Trophoblast cell (in vitro differentiated cells and primary cell): Measurements from ENCODE around the gene RTP5.
"Not testable (repeated sequence)": the region's sequence is repeated elsewhere in the genome, so short reads cannot be mapped to it uniquely, and the experiment has no call there.

Source experiments
- DNase-seq, 2 donors: peaks; one replicate each; pipeline ENCODE4 v3.0.0-alpha.2; 2016
- H2AFZ ChIP-seq: 2 replicates; pipeline ENCODE4 v1.6.1; 2013; ENCODE audit warnings: low read length, moderate library complexity, mild to moderate bottlenecking; ENCODE audit not compliant: insufficient read depth, poor library complexity
- H2AK5ac ChIP-seq: 2 replicates; pipeline ENCODE4 v1.6.1; 2013; ENCODE audit warnings: mild to moderate bottlenecking, low read length
- H2BK120ac ChIP-seq: 2 replicates; pipeline ENCODE4 v1.6.1; 2013; ENCODE audit warnings: low read length, mild to moderate bottlenecking, moderate library complexity; ENCODE audit not compliant: insufficient read depth, poor library complexity
- H2BK12ac ChIP-seq: 2 replicates; pipeline ENCODE4 v1.6.1; 2013; ENCODE audit warnings: mild to moderate bottlenecking, low read length, moderate library complexity
- H2BK5ac ChIP-seq: 2 replicates; pipeline ENCODE4 v1.6.1; 2013; ENCODE audit warnings: low read length, low read depth, moderate library complexity, mild to moderate bottlenecking; ENCODE audit not compliant: poor library complexity
- H3K14ac ChIP-seq: 2 replicates; pipeline ENCODE4 v1.6.1; 2013; ENCODE audit warnings: mild to moderate bottlenecking, low read length
- H3K18ac ChIP-seq: 2 replicates; pipeline ENCODE4 v1.6.1; 2013; ENCODE audit warnings: mild to moderate bottlenecking, low read length
- H3K23ac ChIP-seq: 2 replicates; pipeline ENCODE4 v1.6.1; 2013; ENCODE audit warnings: low read length
- H3K27ac ChIP-seq: 2 replicates; pipeline ENCODE4 v1.5.1; 2013; ENCODE audit warnings: low read depth, mild to moderate bottlenecking, inconsistent platforms, low read length, moderate library complexity
- H3K27me3 ChIP-seq: 2 replicates; pipeline ENCODE4 v1.6.1; 2013; ENCODE audit warnings: inconsistent platforms, mild to moderate bottlenecking, low read length, moderate library complexity; ENCODE audit not compliant: insufficient read depth
- H3K36me3 ChIP-seq, 2 experiments: 1 replicate in 1 of 2; 2 replicates in 1 of 2; pipeline ENCODE4 v1.6.1; 2013; ENCODE audit warnings: low read length in 2 of 2, mild to moderate bottlenecking in 2 of 2, moderate library complexity in 1 of 2; ENCODE audit not compliant: insufficient read depth in 2 of 2, control insufficient read depth in 1 of 2
- H3K4ac ChIP-seq: 2 replicates; pipeline ENCODE4 v1.6.1; 2013; ENCODE audit warnings: low read depth, mild to moderate bottlenecking, low read length, moderate library complexity
- H3K4me1 ChIP-seq, 2 experiments: 1 replicate in 1 of 2; 2 replicates in 1 of 2; pipeline ENCODE4 v1.6.1; 2013; ENCODE audit warnings: low read length in 2 of 2, mild to moderate bottlenecking in 2 of 2, moderate library complexity in 1 of 2; ENCODE audit not compliant: insufficient read depth in 2 of 2, control insufficient read depth in 1 of 2
- H3K4me2 ChIP-seq: 2 replicates; pipeline ENCODE4 v1.6.1; 2013; ENCODE audit warnings: inconsistent platforms, mild to moderate bottlenecking, low read length, moderate library complexity
- H3K4me3 ChIP-seq: 2 replicates; pipeline ENCODE4 v1.5.1; 2013; ENCODE audit warnings: mild to moderate bottlenecking, low read depth, low read length, inconsistent platforms
- H3K79me1 ChIP-seq: one replicate; pipeline ENCODE4 v1.6.1; 2013; ENCODE audit warnings: low read length
- H3K79me2 ChIP-seq: 2 replicates; pipeline ENCODE4 v1.6.1; 2013; ENCODE audit warnings: low read length, mild to moderate bottlenecking; ENCODE audit not compliant: control insufficient read depth, insufficient read depth, poor library complexity
- H3K9ac ChIP-seq: 2 replicates; pipeline ENCODE4 v1.6.1; 2013; ENCODE audit warnings: mild to moderate bottlenecking, low read length
- H3K9me3 ChIP-seq: 2 replicates; pipeline ENCODE4 v1.6.1; 2013; ENCODE audit warnings: low read depth, mild to moderate bottlenecking, control low read depth, inconsistent platforms, low read length; ENCODE audit not compliant: insufficient read depth
- H4K12ac ChIP-seq: 2 replicates; pipeline ENCODE4 v1.6.1; 2013; ENCODE audit warnings: low read depth, mild to moderate bottlenecking, low read length, moderate library complexity
- H4K8ac ChIP-seq: 2 replicates; pipeline ENCODE4 v1.6.1; 2013; ENCODE audit warnings: low read depth, mild to moderate bottlenecking, low read length, moderate library complexity
- H4K91ac ChIP-seq: one replicate; pipeline ENCODE4 v1.6.1; 2013; ENCODE audit warnings: low read depth, mild to moderate bottlenecking, low read length, moderate library complexity
- WGBS: extraction: QIAGEN DNeasy Blood & Tissue Kit; methylation state at CpG from one replicate; pipeline ENCODE4 v1.1.7; 2013; ENCODE audit warnings: missing lambda C conversion rate; ENCODE audit not compliant: insufficient read length, insufficient coverage; ENCODE audit errors: extremely low coverage; 5-methylcytosine and 5-hydroxymethylcytosine counted together

Gene RTP5

DNA sequence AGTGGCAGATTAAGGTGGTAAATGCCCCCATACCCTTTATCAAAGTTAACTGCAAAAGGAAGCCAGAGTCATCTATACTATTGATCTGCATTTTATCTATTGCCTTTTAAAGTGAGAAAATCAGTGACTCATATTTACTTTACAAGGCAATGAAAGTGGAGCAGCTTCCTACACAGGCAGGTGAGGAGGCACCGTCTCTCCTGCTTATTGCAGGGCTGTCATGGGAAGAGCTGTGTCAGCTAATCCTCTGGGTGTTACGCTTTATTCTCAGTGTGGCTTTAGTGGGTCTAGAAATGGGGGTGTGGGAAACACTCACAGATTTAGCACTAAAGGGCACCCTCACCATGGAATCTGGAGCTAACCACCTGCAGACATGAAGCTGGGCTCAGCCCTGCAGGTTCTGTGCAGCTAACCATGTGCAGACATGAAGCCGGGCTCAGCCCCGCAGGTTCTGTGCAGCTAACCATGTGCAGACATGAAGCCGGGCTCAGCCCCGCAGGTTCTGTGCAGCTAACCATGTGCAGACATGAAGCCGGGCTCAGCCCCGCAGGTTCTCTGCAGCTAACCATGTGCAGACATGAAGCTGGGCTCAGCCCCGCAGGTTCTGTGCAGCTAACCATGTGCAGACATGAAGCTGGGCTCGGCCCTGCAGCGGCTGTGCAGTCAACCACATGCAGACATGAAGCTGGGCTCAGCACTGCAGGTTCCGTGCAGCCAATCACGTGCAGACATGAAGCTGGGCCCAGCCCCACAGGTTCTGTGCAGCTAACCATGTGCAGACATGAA is 53.5 kb downstream of the RTP5 start:
- H2BK12ac ChIP-seq, H3K4me2 ChIP-seq, H4K12ac ChIP-seq, H3K9me3 ChIP-seq, H3K9ac ChIP-seq, H3K4me3 ChIP-seq, DNase-seq, H3K79me1 ChIP-seq, H3K4ac ChIP-seq, H2BK5ac ChIP-seq, H3K23ac ChIP-seq, H2AFZ ChIP-seq, H3K79me2 ChIP-seq, H3K36me3 ChIP-seq, H3K18ac ChIP-seq, H3K14ac ChIP-seq, H3K4me1 ChIP-seq, H3K27me3 ChIP-seq, H2BK120ac ChIP-seq, H2AK5ac ChIP-seq, H4K91ac ChIP-seq, H4K8ac ChIP-seq, H3K27ac ChIP-seq: not testable (repeated sequence)
- WGBS: no CpG with 5 or more reads among the region's 13 CpGs
